H1 (cell line): ENCODE data around the gene PTPRJ. TPM values are rescaled to one million over a fixed set of nuclear protein-coding genes. Genes with fewer than 3 reads are reported as not detected.

Source experiments
- CTCF ChIA-PET: fragments of 300-600 bp; sonication (Branson Sonifier 250); formaldehyde crosslinking; loops from one replicate; lab custom pipeline; 2021; ENCODE audit not compliant: partially characterized antibody; lab: Charles Lee
- POLR2A ChIA-PET: fragments of 300-600 bp; sonication (Branson Sonifier 250); formaldehyde crosslinking; loops from one replicate; lab custom pipeline; 2021; ENCODE audit warnings: inconsistent platforms; ENCODE audit not compliant: partially characterized antibody; lab: Charles Lee
- DNase-seq, 2 experiments: peaks; one replicate each; pipeline versions ENCODE4 v3.0.0 to v3.0.0-alpha.2; 2010 to 2022; ENCODE audit warnings: low spot score in 2 of 2, low read depth in 1 of 2, mixed read lengths in 1 of 2
- FAIRE-seq: peaks from 2 replicates; lab custom pipeline; 2011; peaks lifted over from hg19 to GRCh38; lab: Jason Lieb, UNC
- H2AFZ ChIP-seq: 2 replicates; pipeline ENCODE4 v1.8.1; 2012; ENCODE audit warnings: low read length, inconsistent platforms
- H2AK5ac ChIP-seq: 2 replicates; pipeline ENCODE4 v1.6.1; 2013; ENCODE audit warnings: low read depth, low read length
- H2BK120ac ChIP-seq: replicated peaks from 2 replicates; pipeline ENCODE3; 2013; ENCODE audit warnings: low read depth, low read length, inconsistent platforms
- H2BK12ac ChIP-seq: 2 replicates; pipeline ENCODE4 v1.6.1; 2013; ENCODE audit warnings: low read depth, low read length
- H2BK15ac ChIP-seq: 2 replicates; pipeline ENCODE4 v1.6.1; 2013; ENCODE audit warnings: low read length
- H2BK20ac ChIP-seq: 2 replicates; pipeline ENCODE4 v1.6.1; 2013; ENCODE audit warnings: low read length
- H2BK5ac ChIP-seq: 2 replicates; pipeline ENCODE4 v1.6.1; 2013; ENCODE audit warnings: low read depth, low read length
- H3K14ac ChIP-seq: 2 replicates; pipeline ENCODE4 v1.6.1; 2013; ENCODE audit warnings: inconsistent platforms; ENCODE audit not compliant: insufficient read length
- H3K18ac ChIP-seq: 2 replicates; pipeline ENCODE4 v1.6.1; 2013; ENCODE audit warnings: low read length; ENCODE audit errors: extremely low read depth
- H3K23ac ChIP-seq: 2 replicates; pipeline ENCODE4 v1.6.1; 2013; ENCODE audit warnings: inconsistent platforms; ENCODE audit not compliant: insufficient read length
- H3K23me2 ChIP-seq: 2 replicates; pipeline ENCODE4 v1.6.1; 2013; ENCODE audit warnings: low read depth, low read length
- H3K27ac ChIP-seq: 2 replicates; pipeline ENCODE4 v1.6.1; 2011; ENCODE audit warnings: low read depth, low read length, inconsistent platforms
- H3K27me3 ChIP-seq, 4 experiments: replicated peaks in 1 of 4; 1 replicate in 1 of 4; 2 replicates in 3 of 4; pipeline versions ENCODE4 v1.6.1 to v1.8.1; 2011 to 2013; ENCODE audit warnings: low read length in 3 of 4, mild to moderate bottlenecking in 3 of 4, inconsistent platforms in 2 of 4, mixed read lengths in 2 of 4, moderate library complexity in 1 of 4; ENCODE audit not compliant: control insufficient read depth in 3 of 4, insufficient read depth in 3 of 4; ENCODE audit errors: extremely low read depth in 1 of 4
- H3K36me3 ChIP-seq, 4 experiments: 2 replicates each; pipeline versions ENCODE4 v1.6.1 to v1.8.1; 2011 to 2013; ENCODE audit warnings: mild to moderate bottlenecking in 4 of 4, low read length in 3 of 4, moderate library complexity in 2 of 4, control low read depth in 1 of 4, inconsistent platforms in 1 of 4; ENCODE audit not compliant: insufficient read depth in 4 of 4, control insufficient read depth in 2 of 4
- H3K4ac ChIP-seq: replicated peaks from 2 replicates; pipeline ENCODE3; 2013; ENCODE audit warnings: low read length, low read depth, mixed read lengths, inconsistent platforms; ENCODE audit not compliant: insufficient read length
- H3K4me1 ChIP-seq, 4 experiments: replicated peaks in 1 of 4; 1 replicate in 1 of 4; 2 replicates in 3 of 4; pipeline versions ENCODE4 v1.6.1 to v1.8.1; 2011 to 2013; ENCODE audit warnings: low read length in 3 of 4, inconsistent platforms in 2 of 4, mixed read lengths in 1 of 4; ENCODE audit not compliant: insufficient read depth in 4 of 4, control insufficient read depth in 3 of 4
- H3K4me2 ChIP-seq, 2 experiments: 2 replicates each; pipeline versions ENCODE4 v1.6.1 to v1.8.1; 2011 to 2013; ENCODE audit warnings: low read depth in 2 of 2, low read length in 2 of 2, control low read depth in 1 of 2, inconsistent platforms in 1 of 2, mild to moderate bottlenecking in 1 of 2; ENCODE audit not compliant: insufficient read depth in 1 of 2
- H3K4me3 ChIP-seq, 4 experiments: fragments of 200-600, 300-600 bp in 1 of 4; sonication (generic), shearing (Covaris generic), sonication (Bioruptor Twin) in 1 of 4; 2 replicates each; pipeline versions ENCODE4 v1.5.1 to v1.8.1; 2011 to 2016; ENCODE audit warnings: low read length in 4 of 4, low read depth in 3 of 4, control low read depth in 2 of 4, inconsistent platforms in 2 of 4, mild to moderate bottlenecking in 2 of 4, mixed read lengths in 1 of 4, moderate library complexity in 1 of 4; ENCODE audit not compliant: insufficient read depth in 2 of 4; ENCODE audit errors: extremely low read depth in 1 of 4
- H3K56ac ChIP-seq: replicated peaks from 2 replicates; pipeline ENCODE3; 2013; ENCODE audit warnings: low read depth, mild to moderate bottlenecking, mixed read lengths, low read length, inconsistent platforms; ENCODE audit not compliant: insufficient read length
- H3K79me1 ChIP-seq: 2 replicates; pipeline ENCODE4 v1.6.1; 2013; ENCODE audit warnings: low read depth, low read length, control low read depth
- H3K79me2 ChIP-seq, 2 experiments: 2 replicates each; pipeline versions ENCODE4 v1.6.1 to v1.8.1; 2012 to 2013; ENCODE audit warnings: low read length in 2 of 2, mild to moderate bottlenecking in 2 of 2, inconsistent platforms in 1 of 2; ENCODE audit not compliant: insufficient read depth in 2 of 2, control insufficient read depth in 1 of 2
- H3K9ac ChIP-seq, 4 experiments: replicated peaks in 1 of 4; 1 replicate in 1 of 4; 2 replicates in 3 of 4; pipeline versions ENCODE4 v1.6.1 to v1.8.1; 2011 to 2013; ENCODE audit warnings: low read depth in 3 of 4, low read length in 3 of 4, control low read depth in 2 of 4, mild to moderate bottlenecking in 2 of 4, moderate library complexity in 2 of 4, inconsistent platforms in 1 of 4; ENCODE audit errors: extremely low read depth in 1 of 4
- H3K9me3 ChIP-seq, 2 experiments: 2 replicates each; pipeline versions ENCODE4 v1.6.1 to v1.8.1; 2012 to 2013; ENCODE audit warnings: mild to moderate bottlenecking in 2 of 2, moderate library complexity in 2 of 2, control low read depth in 1 of 2, inconsistent platforms in 1 of 2, low read depth in 1 of 2, low read length in 1 of 2, mixed read lengths in 1 of 2; ENCODE audit not compliant: insufficient read depth in 2 of 2
- H4K20me1 ChIP-seq, 2 experiments: replicated peaks in 1 of 2; 2 replicates each; pipeline versions ENCODE3 to v1.8.1; 2011 to 2013; ENCODE audit warnings: inconsistent platforms in 2 of 2, low read length in 2 of 2, mild to moderate bottlenecking in 1 of 2; ENCODE audit not compliant: insufficient read depth in 2 of 2, control insufficient read depth in 1 of 2
- H4K5ac ChIP-seq: 2 replicates; pipeline ENCODE4 v1.6.1; 2013; ENCODE audit warnings: low read length, low read depth, mixed read lengths, inconsistent platforms; ENCODE audit not compliant: insufficient read length
- H4K8ac ChIP-seq: 2 replicates; pipeline ENCODE4 v1.8.0; 2013; ENCODE audit warnings: mild to moderate bottlenecking, moderate library complexity, low read length, inconsistent platforms; ENCODE audit not compliant: insufficient read depth; ENCODE audit errors: extremely low read depth
- H4K91ac ChIP-seq: replicated peaks from 2 replicates; pipeline ENCODE3; 2013; ENCODE audit warnings: low read length, mixed read lengths, inconsistent platforms; ENCODE audit not compliant: insufficient read length
- ASH2L ChIP-seq: fragments of 200-600, 300-600 bp; sonication (generic); IDR thresholded peaks from one replicate; pipeline ENCODE4 v1.7.1; 2017; ENCODE audit warnings: low read length
- BCL11A ChIP-seq, 2 experiments: IDR thresholded peaks; one replicate each; pipeline ENCODE4 v1.6.1; 2011; ENCODE audit warnings: low read depth in 2 of 2, low read length in 2 of 2, mild to moderate bottlenecking in 2 of 2
- CHD2 ChIP-seq: IDR thresholded peaks from 2 replicates; pipeline ENCODE4 v1.6.1; 2012; ENCODE audit warnings: low read length, improper control_type of control experiment
- EP300 ChIP-seq, 2 experiments: IDR thresholded peaks; 1 replicate in 1 of 2; 2 replicates in 1 of 2; pipeline ENCODE4 v1.6.1; 2011 to 2012; ENCODE audit warnings: low read depth in 2 of 2, low read length in 2 of 2, mild to moderate bottlenecking in 2 of 2, borderline replicate concordance in 1 of 2, inconsistent platforms in 1 of 2, moderate library complexity in 1 of 2
- FOSL1 ChIP-seq: IDR thresholded peaks from 2 replicates; pipeline ENCODE4 v1.6.1; 2011; ENCODE audit warnings: mild to moderate bottlenecking, low read depth, low read length, moderate library complexity; ENCODE audit not compliant: insufficient read depth
- GABPA ChIP-seq: IDR thresholded peaks from 2 replicates; pipeline ENCODE4 v1.6.1; 2011; ENCODE audit warnings: mild to moderate bottlenecking, low read length, moderate library complexity, borderline replicate concordance; ENCODE audit not compliant: insufficient read depth
- POLR2A ChIP-seq, 2 experiments: IDR thresholded peaks; 1 replicate in 1 of 2; 2 replicates in 1 of 2; pipeline ENCODE4 v1.6.1; 2011; ENCODE audit warnings: low read depth in 2 of 2, low read length in 2 of 2, mild to moderate bottlenecking in 2 of 2; ENCODE audit errors: control extremely low read depth in 1 of 2
- RBBP5 ChIP-seq: IDR thresholded peaks from 2 replicates; pipeline ENCODE4 v1.7.1; 2012; ENCODE audit warnings: low read depth, mild to moderate bottlenecking, inconsistent platforms, low read length, moderate library complexity, borderline replicate concordance
- RFX5 ChIP-seq: IDR thresholded peaks from 2 replicates; pipeline ENCODE4 v1.6.1; 2011; ENCODE audit warnings: low read depth, low read length, improper control_type of control experiment, borderline replicate concordance
- SIN3A ChIP-seq, 2 experiments: IDR thresholded peaks in 1 of 2; conservative IDR thresholded peaks in 1 of 2; 2 replicates each; pipeline ENCODE4 v1.6.1; 2011 to 2012; ENCODE audit warnings: low read length in 2 of 2, improper control_type of control experiment in 1 of 2, low read depth in 1 of 2, mild to moderate bottlenecking in 1 of 2
- SP2 ChIP-seq: IDR thresholded peaks from 2 replicates; pipeline ENCODE4 v1.6.1; 2012; ENCODE audit warnings: mild to moderate bottlenecking, low read length, inconsistent platforms
- TBP ChIP-seq: IDR thresholded peaks from 2 replicates; pipeline ENCODE4 v1.6.1; 2011; ENCODE audit warnings: low read depth, low read length, improper control_type of control experiment
- WGBS, 2 experiments: shearing (Covaris generic) in 1 of 2; methylation state at CpG; one replicate each; pipeline versions ENCODE4 v1.1.6 to v1.1.7; 2013 to 2015; ENCODE audit warnings: low lambda C conversion rate in 2 of 2, mixed read lengths in 2 of 2, inconsistent platforms in 1 of 2, low coverage in 1 of 2, missing lambda C conversion rate in 1 of 2; ENCODE audit not compliant: insufficient replicate concordance in 2 of 2, insufficient coverage in 1 of 2, insufficient read length in 1 of 2; ENCODE audit errors: extremely low coverage in 1 of 2, missing lambda C conversion rate in 1 of 2; 5-methylcytosine and 5-hydroxymethylcytosine counted together
- polyA plus RNA-seq, 7 experiments: library from polyadenylated mRNA; depleted of rRNA in 3 of 7; stranded (reverse) in 5 of 7; unstranded in 2 of 7; fragments of >200 nt in 5 of 7; fragments of 200-250 nt in 2 of 7; gene quantifications; 1 replicate in 5 of 7; 2 replicates in 1 of 7; 4 replicates in 1 of 7; pipeline versions ENCODE4 v1.2.1 to v1.2.3, GENCODE V29; 2011 to 2013; ENCODE audit warnings: missing spikeins in 2 of 7, mixed read lengths in 2 of 7
- total RNA-seq: library from RNA; stranded (reverse); fragmentation: NEBNext Ultra II Directional; extraction: Animal tissue kit (Norgen Biotek cat#: 25700); gene quantifications from 2 replicates; pipeline ENCODE4 v1.2.1, GENCODE V29; 2021
- TF ChIP-seq, protein P1 (sequence below): IDR thresholded peaks from 2 replicates; pipeline ENCODE4 v1.6.1; 2011; ENCODE audit warnings: low read length, improper control_type of control experiment

PTPRJ gene
- total and polyA plus RNA-seq, 2 of the 8 experiments (the other 6 are each of a cell fraction or from before 2014, with no cell fraction given) = 4.4 to 22.6 TPM

DNA sequence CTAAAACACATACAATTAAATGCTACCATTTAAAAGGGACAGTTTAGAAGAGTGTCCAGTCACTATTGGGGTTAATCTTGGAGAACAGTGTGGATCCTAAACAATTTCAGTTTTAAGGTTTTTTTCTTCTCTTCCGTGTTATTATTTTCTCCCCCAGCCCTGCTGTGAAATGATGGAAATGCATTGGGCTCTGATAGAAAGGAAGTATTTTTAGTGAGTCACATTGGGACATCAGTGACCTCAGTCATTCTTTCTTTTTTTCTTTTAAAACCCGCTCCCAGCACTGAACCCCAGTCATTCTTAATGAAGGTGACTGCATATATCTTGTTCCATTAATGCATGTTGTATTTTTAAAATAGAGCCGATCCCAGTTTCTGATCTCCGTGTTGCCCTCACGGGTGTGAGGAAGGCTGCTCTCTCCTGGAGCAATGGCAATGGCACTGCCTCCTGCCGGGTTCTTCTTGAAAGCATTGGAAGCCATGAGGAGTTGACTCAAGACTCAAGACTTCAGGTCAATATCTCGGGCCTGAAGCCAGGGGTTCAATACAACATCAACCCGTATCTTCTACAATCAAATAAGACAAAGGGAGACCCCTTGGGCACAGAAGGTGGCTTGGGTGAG is 143.0 kb downstream of the PTPRJ start:
- no peak overlapping the region for H3K4me3 ChIP-seq
- no peaks in the 10 kb centered on the region for H4K20me1 ChIP-seq
- no peak overlapping the region for H2BK5ac ChIP-seq
- H3K14ac ChIP-seq = no peak overlapping the region
- 89% methylated on average over 8 of the region's 8 CpGs; no CpG with 5 or more reads in 1 of the 2 experiments for WGBS, 2 experiments
- no peak overlapping the region for H2BK120ac ChIP-seq
- ChIA-PET CTCF (interaction anchor here (1.2 kb wide), 1 partner anchor 189 kb away, joined by 7 read pairs; no protein-coding TSS in a partner anchor), POLR2A (no interaction called here)
- H2BK15ac ChIP-seq = no peak overlapping the region
- FAIRE-seq (no peak), DNase-seq (no peak)
- no peak overlapping the region for H3K27ac ChIP-seq
- no peak overlapping the region for H4K8ac ChIP-seq
- no peak overlapping the region for H3K18ac ChIP-seq
- H3K23me2 ChIP-seq = no peaks in the 10 kb centered on the region
- no peak overlapping the region for H3K4me2 ChIP-seq
- H3K79me1 ChIP-seq = no peaks in the 10 kb centered on the region
- no peak overlapping the region for H3K56ac ChIP-seq
- H3K9me3 ChIP-seq = no peaks in the 10 kb centered on the region
- H3K27me3 ChIP-seq = no peaks in the 10 kb centered on the region
- no peak overlapping the region for H4K91ac ChIP-seq
- H2BK12ac ChIP-seq = no peak overlapping the region
- H3K4me1 ChIP-seq = no peaks in the 10 kb centered on the region
- no peak overlapping the region for H2AFZ ChIP-seq
- no peaks in the 10 kb centered on the region for H3K79me2 ChIP-seq
- no peak overlapping the region for H3K9ac ChIP-seq
- no peak overlapping the region for H2BK20ac ChIP-seq
- H3K23ac ChIP-seq = no peak overlapping the region
- no peak overlapping the region for H2AK5ac ChIP-seq
- H3K36me3 ChIP-seq = peaks cover 0 to 11% (median 2%) of the 10 kb centered on the region in 4 experiments; a peak in 4 of 8 replicates
- H4K5ac ChIP-seq = no peak overlapping the region
- no peak overlapping the region for H3K4ac ChIP-seq
- TF ChIP-seq RFX5 (no peak), RBBP5 (no peak), SP2 (no peak), FOSL1 (no peak), EP300 (IDR thresholded peaks at IDR 0.05; ENCODE audit: borderline replicate concordance in 1 of 2, low read depth in 2 of 2, low read length in 2 of 2) (no peak), ASH2L (no peak), CHD2 (no peak), TBP (no peak), BCL11A (IDR thresholded peaks at IDR 0.05; ENCODE audit: low read depth in 2 of 2, low read length in 2 of 2) (no peak), SIN3A (conservative IDR thresholded peaks at IDR 0.05 in 1 of 2, IDR thresholded peaks at IDR 0.05 in 1 of 2; ENCODE audit: low read depth in 1 of 2, low read length in 2 of 2) (no peak), GABPA (no peak), POLR2A (IDR thresholded peaks at IDR 0.05; ENCODE audit: control extremely low read depth in 1 of 2, low read depth in 2 of 2, low read length in 2 of 2) (no peak)
- TF ChIP-seq, protein P1, sequence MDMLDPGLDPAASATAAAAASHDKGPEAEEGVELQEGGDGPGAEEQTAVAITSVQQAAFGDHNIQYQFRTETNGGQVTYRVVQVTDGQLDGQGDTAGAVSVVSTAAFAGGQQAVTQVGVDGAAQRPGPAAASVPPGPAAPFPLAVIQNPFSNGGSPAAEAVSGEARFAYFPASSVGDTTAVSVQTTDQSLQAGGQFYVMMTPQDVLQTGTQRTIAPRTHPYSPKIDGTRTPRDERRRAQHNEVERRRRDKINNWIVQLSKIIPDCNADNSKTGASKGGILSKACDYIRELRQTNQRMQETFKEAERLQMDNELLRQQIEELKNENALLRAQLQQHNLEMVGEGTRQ = no peak
